NCI-H2029 treated with DMSO at 0.1 percent for 48 hours (cell line): ENCODE results near the gene KRT8.
A peak's percentile ranks its signal among the peaks of the same experiment; 100 is the strongest.
"Not testable (repeated sequence)": the region's sequence is repeated elsewhere in the genome, so short reads cannot be mapped to it uniquely, and the experiment has no call there.

Source experiments
- DNase-seq: peaks from one replicate; lab custom pipeline; 2025; lab: John Stamatoyannopoulos, UW

Gene KRT8

GRCh38 chr12:52874573-52875435 is 30.1 kb downstream of the KRT8 start:
- DNase-seq, result no peak

GRCh38 chr12:52873832-52874572 is 30.9 kb downstream of the KRT8 start:
- no peak for DNase-seq

DNA sequence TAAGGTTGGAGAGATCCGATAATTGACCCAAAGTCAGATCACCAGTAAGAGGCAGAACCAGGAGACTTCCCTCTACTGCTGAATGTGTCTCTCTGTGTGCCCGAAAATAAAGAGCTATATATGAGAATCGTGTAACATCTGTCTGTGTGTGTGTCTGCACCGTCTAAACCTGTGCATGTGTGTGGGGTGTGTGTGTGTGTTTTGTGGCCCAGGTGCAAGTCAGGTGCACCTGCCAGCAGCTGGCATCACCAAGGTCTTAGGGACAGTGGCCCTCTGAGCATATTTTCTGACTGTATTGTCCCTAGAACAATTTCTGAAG is 31.4 kb downstream of the KRT8 start:
- DNase-seq, result peak; percentile 51

GRCh38 chr12:52872644-52873389 is 32.1 kb downstream of the KRT8 start:
- no peak for DNase-seq

DNA sequence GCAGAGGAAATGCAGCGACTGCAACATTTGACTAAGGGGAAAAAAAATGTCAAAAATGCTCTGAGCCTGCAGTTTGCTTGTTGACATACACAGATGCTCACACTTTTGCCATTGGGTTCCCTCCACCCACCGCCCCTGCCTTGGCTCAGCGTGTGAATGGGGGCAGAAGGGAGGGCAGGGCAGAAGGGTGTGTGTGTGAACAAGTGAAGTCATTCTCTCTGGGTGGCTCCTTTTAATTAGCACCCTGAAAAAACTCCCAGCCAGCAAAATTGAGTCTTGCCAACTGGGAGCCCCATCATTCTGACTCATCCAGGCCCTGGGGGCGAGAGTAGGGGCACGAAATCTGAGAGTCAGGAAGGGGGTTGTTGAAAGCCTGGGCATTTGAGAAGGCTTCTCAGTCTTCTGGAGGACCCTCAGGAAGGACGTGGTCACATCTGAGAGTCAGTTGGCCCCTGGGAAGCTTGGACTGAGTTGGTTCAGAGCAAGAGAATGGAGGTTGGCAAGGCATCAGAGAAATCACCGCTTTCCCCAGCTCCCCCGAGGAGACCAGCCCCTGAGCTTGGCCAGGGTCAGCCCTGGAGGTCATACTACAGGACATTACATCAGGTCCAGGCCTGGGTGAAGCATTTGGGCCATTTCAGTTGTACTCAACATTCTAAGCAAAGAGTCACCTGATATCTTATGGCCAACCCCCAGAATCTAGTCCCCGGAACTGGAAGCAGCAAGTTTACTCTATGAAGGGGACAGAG is 33.4 kb downstream of the KRT8 start:
- no peak for DNase-seq

DNA sequence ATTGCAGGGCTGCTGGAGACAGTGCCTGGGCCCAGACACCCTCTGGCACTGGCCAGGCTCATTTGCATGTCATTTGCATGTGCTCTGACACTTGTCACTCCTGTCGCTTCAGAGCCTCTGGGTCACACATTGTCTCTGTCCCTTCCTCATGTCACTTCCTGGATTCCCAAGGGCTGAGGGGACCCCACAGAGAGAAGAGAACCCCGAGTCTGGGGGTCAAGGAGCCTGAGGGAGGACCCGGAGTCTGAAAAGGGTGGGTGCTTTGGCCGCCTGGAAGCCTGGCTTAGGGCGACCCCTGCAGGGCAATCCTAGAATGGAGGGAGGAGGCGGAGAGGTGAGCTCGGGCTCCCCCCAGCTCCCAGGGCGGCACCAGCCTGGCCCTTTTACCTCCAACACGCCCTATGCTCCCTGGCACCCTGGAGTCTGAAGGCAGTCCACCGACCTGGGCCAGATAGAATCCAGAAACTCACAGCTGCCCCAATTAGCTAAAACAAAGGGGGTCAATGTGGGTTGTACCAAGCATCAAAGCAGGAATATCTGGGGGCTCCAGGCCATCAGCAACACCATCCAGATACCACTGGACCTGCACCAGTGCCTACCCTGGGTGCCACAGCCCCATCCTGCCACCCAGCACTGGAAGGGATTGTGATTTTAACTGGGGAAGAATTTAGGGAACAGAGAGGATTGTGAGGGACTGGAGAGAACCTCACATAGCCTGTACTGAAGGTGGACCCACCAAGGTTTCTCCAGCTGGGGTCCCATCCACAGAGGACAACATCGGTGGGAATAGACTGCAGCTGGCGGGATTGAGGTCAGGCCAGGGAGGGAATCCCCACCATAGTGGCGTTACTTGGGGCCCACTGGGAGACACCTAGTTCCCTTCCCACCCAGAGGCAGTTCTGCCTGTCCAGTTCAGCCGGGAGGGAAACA is 34.2 kb downstream of the KRT8 start:
- no peak for DNase-seq

- no peak for DNase-seq
Measured at GRCh38 chr12:52867642-52868041, 37.2 kb downstream of the KRT8 start.

DNA sequence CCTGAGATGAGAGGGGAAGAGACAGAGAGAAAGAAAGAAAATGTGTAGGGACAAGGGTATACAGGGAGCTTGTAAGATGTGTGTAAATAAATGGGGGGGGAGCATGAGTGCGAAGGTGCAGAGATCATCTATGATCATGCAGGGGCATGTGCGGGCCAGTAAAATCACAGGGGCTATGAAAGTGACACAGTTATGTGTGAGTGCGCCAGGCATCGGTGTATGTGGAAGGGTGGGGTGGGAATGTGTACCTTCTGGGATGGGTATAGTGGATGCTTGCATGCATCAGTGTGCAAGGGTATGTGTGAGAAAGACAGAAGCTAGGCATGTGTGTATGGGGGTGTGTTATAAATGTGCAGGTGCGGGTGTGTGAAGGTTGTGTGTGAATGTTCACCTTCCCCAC is 37.7 kb downstream of the KRT8 start:
- no peak for DNase-seq

- peak; percentile 82 for DNase-seq
Measured at GRCh38 chr12:52865090-52865944, 39.6 kb downstream of the KRT8 start.

- no peak for DNase-seq
Measured at GRCh38 chr12:52862023-52862422, 42.9 kb downstream of the KRT8 start.

- DNase-seq, result no peak
Measured at GRCh38 chr12:52861511-52861910, 43.4 kb downstream of the KRT8 start.

GRCh38 chr12:52860102-52860823 is 44.6 kb downstream of the KRT8 start:
- no peak for DNase-seq

DNA sequence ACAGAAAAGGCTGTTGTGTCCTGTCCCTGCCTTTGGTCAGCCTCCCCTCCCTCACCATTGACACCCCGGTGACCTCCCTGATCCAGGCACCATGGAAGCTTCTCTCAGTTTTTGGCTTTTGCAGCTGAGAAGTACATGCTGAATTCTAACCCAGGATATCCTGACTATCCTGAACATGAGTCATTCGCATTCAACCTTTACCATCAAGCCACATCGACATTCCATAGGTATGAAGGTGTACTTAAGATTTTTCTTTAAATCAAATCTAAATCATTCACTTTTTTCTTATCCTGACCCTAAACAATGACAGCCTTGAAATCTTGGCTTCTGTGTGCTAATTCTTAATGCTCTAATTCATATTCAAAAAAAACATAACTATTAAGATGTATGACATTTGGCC is 47.4 kb downstream of the KRT8 start:
- DNase-seq, result no peak

DNA sequence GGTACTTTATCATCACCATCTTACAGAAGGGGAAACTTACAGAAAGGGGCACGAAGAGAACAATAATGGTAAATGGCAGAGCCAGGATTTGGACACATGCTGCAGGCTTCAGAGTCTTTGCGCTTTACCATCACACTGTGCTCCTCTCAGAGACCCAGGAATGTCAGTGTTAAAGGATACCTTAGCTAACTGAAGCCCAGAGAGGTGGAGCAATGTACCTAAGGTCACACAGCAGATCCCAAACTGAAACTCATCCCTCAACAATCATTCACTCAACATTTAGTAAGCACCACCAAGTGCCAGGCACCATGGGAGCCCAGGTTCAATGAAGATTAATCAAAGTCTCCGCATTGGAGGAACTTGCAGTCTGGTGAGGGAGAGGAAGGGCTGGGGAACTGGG is 48.1 kb downstream of the KRT8 start:
- DNase-seq, result no peak

- not testable (repeated sequence) for DNase-seq
Measured at GRCh38 chr12:52856077-52856476, 48.8 kb downstream of the KRT8 start.

- DNase-seq, result no peak
Measured at GRCh38 chr12:52851787-52852186, 53.1 kb downstream of the KRT8 start.

- DNase-seq, result no peak
Measured at GRCh38 chr12:52850681-52851080, 54.2 kb downstream of the KRT8 start.

- DNase-seq, result no peak
Measured at GRCh38 chr12:52849511-52849910, 55.4 kb downstream of the KRT8 start.

GRCh38 chr12:52848661-52849255 is 56.1 kb downstream of the KRT8 start, which contains the start of gene KRT78:
TSS of gene KRT78 (minus strand) at chr12:52848994. CDS start at chr12:52848930, 64 bp downstream.
- no peak for DNase-seq
